B cell (primary cell): ENCODE measurements around the gene WNK4. TPM values are rescaled to one million over a fixed set of nuclear protein-coding genes. Genes with fewer than 3 reads are reported as not detected.

Experiments
- ATAC-seq: fragments of 200-7000 bp; cut with Tn5 transposase; one replicate; pipeline ENCODE4 v1.10.0; 2021; ENCODE audit warnings: low read depth, mild to moderate bottlenecking, moderate number of reproducible peaks, moderate library complexity
- CTCF ChIA-PET: fragments of 350-600 bp; sonication (Branson Sonifier 250); formaldehyde crosslinking; loops from one replicate; lab custom pipeline; 2021; ENCODE audit warnings: antibody characterized with exemption, inconsistent platforms; lab: Charles Lee
- POLR2A ChIA-PET: fragments of 350-600 bp; sonication (Branson Sonifier 250); formaldehyde crosslinking; loops from one replicate; lab custom pipeline; 2021; ENCODE audit warnings: antibody characterized with exemption; lab: Charles Lee
- DNase-seq: peaks from one replicate; pipeline ENCODE4 v3.0.0; 2013
- H2AFZ ChIP-seq: 2 replicates; pipeline ENCODE4 v1.6.1; 2012; ENCODE audit warnings: mild to moderate bottlenecking, low read depth, low read length; ENCODE audit not compliant: insufficient read depth, poor library complexity, severe bottlenecking
- H3K27ac ChIP-seq, 2 donors: 1 replicate in 1 of 2; 2 replicates in 1 of 2; pipeline ENCODE4 v1.5.1; 2012 to 2013; ENCODE audit warnings: low read length in 2 of 2, mild to moderate bottlenecking in 2 of 2, moderate library complexity in 1 of 2
- H3K27me3 ChIP-seq, 4 experiments: fragments of 200-600 bp in 1 of 4; sonication (generic) in 1 of 4; replicated peaks in 1 of 4; 1 replicate in 2 of 4; 2 replicates in 2 of 4; pipeline versions ENCODE4 v1.6.1 to v1.7.0; 2013 to 2016; ENCODE audit warnings: low read length in 3 of 4, mild to moderate bottlenecking in 2 of 4, mixed read lengths in 1 of 4, moderate library complexity in 1 of 4; ENCODE audit not compliant: insufficient read depth in 4 of 4, control insufficient read depth in 3 of 4; ENCODE audit errors: control extremely low read depth in 1 of 4
- H3K36me3 ChIP-seq, 2 experiments: replicated peaks in 1 of 2; 1 replicate in 1 of 2; 2 replicates in 1 of 2; pipeline versions ENCODE4 v1.6.1 to v1.7.1; 2013; ENCODE audit warnings: low read length in 1 of 2; ENCODE audit not compliant: insufficient read depth in 2 of 2, control insufficient read depth in 1 of 2; ENCODE audit errors: control extremely low read depth in 1 of 2, extremely low read depth in 1 of 2
- H3K4me1 ChIP-seq, 2 donors: fragments of 200-600 bp in 1 of 2; sonication (generic) in 1 of 2; 1 replicate in 1 of 2; 2 replicates in 1 of 2; pipeline versions ENCODE4 v1.5.1 to v1.6.1; 2013 to 2017; ENCODE audit warnings: low read length in 2 of 2; ENCODE audit not compliant: control insufficient read depth in 2 of 2, insufficient read depth in 2 of 2
- H3K4me2 ChIP-seq: replicated peaks from 2 replicates; pipeline ENCODE3; 2012; ENCODE audit warnings: mild to moderate bottlenecking, low read depth, low read length; ENCODE audit not compliant: poor library complexity, severe bottlenecking
- H3K4me3 ChIP-seq, 5 experiments: fragments of 200-600 bp in 1 of 5; sonication (generic) in 1 of 5; 1 replicate in 3 of 5; 2 replicates in 2 of 5; pipeline versions ENCODE4 v1.5.1 to v1.7.0; 2011 to 2016; ENCODE audit warnings: low read length in 4 of 5, mild to moderate bottlenecking in 4 of 5, low read depth in 2 of 5, control low read depth in 1 of 5, moderate library complexity in 1 of 5; ENCODE audit not compliant: insufficient read depth in 1 of 5; ENCODE audit errors: control extremely low read depth in 1 of 5, extremely low read depth in 1 of 5
- H3K79me2 ChIP-seq: fragments of 200-600 bp; sonication (generic); one replicate; pipeline ENCODE4 v1.6.0; 2016; ENCODE audit warnings: low read length; ENCODE audit not compliant: control insufficient read depth, insufficient read depth
- H3K9ac ChIP-seq: fragments of 200-600 bp; sonication (generic); 2 replicates; pipeline ENCODE4 v1.6.1; 2017; ENCODE audit warnings: mild to moderate bottlenecking, low read length, moderate library complexity
- H3K9me3 ChIP-seq, 3 donors: one replicate each; pipeline versions ENCODE4 v1.6.1 to v1.7.1; 2013; ENCODE audit warnings: low read length in 2 of 3; ENCODE audit not compliant: control insufficient read depth in 2 of 3, insufficient read depth in 1 of 3; ENCODE audit errors: control extremely low read depth in 1 of 3
- H4K20me1 ChIP-seq: 2 replicates; pipeline ENCODE4 v1.6.0; 2012; ENCODE audit warnings: mild to moderate bottlenecking, low read length; ENCODE audit not compliant: insufficient read depth, control insufficient read depth, poor library complexity, severe bottlenecking
- H3K27ac Mint-ChIP-seq: one replicate; pipeline ENCODE4 v1.8.0; 2021; ENCODE audit warnings: mixed read lengths
- H3K27me3 Mint-ChIP-seq: one replicate; pipeline ENCODE4 v1.8.0; 2021; ENCODE audit warnings: mixed read lengths
- H3K4me1 Mint-ChIP-seq: one replicate; pipeline ENCODE4 v1.8.0; 2021; ENCODE audit warnings: mixed read lengths
- H3K4me3 Mint-ChIP-seq: one replicate; pipeline ENCODE4 v1.8.0; 2021; ENCODE audit warnings: mixed read lengths
- H3K9me3 Mint-ChIP-seq: one replicate; pipeline ENCODE4 v1.8.0; 2022; ENCODE audit warnings: mixed read lengths; ENCODE audit not compliant: insufficient read depth
- EZH2 ChIP-seq: IDR thresholded peaks from 2 replicates; pipeline ENCODE4 v1.6.1; 2012; ENCODE audit warnings: borderline replicate concordance, low read depth, mild to moderate bottlenecking, moderate library complexity, low read length; ENCODE audit not compliant: insufficient read depth, poor library complexity, severe bottlenecking
- WGBS: methylation state at CpG from one replicate; pipeline ENCODE4 v1.1.5; 2013; ENCODE audit warnings: missing lambda C conversion rate; ENCODE audit not compliant: insufficient coverage; 5-methylcytosine and 5-hydroxymethylcytosine counted together
- intact Hi-C: fragments of 100-400 bp; cut with micrococcal nuclease; formaldehyde crosslinking; loops from one replicate; pipeline ENCODE4 v1.10.0; 2022
- polyA plus RNA-seq: library from polyadenylated mRNA; depleted of rRNA; stranded (reverse); fragments of >200 nt; gene quantifications from 2 replicates; pipeline ENCODE4 v1.2.3, GENCODE V29; 2012
- total RNA-seq, 2 donors: library from RNA; stranded (reverse); fragments of 120-200 nt in 1 of 2; gene quantifications; 1 replicate in 1 of 2; 2 replicates in 1 of 2; pipeline versions ENCODE4 v1.2.3 to v1.2.4, GENCODE V29; 2013 to 2022
- TF ChIP-seq, protein P1 (sequence below): fragments of 200-600 bp; IDR thresholded peaks from one replicate; pipeline ENCODE4 v1.8.0; 2022; ENCODE audit warnings: antibody characterized with exemption, mild to moderate bottlenecking

Gene WNK4
- total and polyA plus RNA-seq, 2 donors (not counting 1 experiment from before 2014, with no cell fraction given), result 0.03 to 0.44 TPM

DNA sequence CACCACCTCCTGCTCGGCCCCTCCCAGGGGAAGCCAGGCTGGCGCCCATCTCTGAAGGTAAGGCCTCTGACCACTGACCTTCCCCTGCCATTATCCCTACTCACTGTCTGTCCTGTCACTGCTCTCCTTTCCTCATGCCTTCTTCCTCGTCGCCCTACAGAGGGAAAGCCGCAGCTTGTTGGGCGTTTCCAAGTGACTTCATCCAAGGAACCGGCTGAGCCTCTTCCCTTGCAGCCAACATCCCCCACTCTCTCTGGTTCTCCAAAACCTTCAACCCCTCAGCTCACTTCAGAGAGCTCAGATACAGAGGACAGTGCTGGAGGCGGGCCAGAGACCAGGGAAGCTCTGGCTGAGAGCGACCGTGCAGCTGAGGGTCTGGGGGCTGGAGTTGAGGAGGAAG is 15.1 kb downstream of the WNK4 start:
- TF ChIP-seq, protein P1, sequence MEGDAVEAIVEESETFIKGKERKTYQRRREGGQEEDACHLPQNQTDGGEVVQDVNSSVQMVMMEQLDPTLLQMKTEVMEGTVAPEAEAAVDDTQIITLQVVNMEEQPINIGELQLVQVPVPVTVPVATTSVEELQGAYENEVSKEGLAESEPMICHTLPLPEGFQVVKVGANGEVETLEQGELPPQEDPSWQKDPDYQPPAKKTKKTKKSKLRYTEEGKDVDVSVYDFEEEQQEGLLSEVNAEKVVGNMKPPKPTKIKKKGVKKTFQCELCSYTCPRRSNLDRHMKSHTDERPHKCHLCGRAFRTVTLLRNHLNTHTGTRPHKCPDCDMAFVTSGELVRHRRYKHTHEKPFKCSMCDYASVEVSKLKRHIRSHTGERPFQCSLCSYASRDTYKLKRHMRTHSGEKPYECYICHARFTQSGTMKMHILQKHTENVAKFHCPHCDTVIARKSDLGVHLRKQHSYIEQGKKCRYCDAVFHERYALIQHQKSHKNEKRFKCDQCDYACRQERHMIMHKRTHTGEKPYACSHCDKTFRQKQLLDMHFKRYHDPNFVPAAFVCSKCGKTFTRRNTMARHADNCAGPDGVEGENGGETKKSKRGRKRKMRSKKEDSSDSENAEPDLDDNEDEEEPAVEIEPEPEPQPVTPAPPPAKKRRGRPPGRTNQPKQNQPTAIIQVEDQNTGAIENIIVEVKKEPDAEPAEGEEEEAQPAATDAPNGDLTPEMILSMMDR, result no peak
- TF ChIP-seq EZH2, result no peak
- peaks cover 5% of the 10 kb centered on the region for H3K27me3 Mint-ChIP-seq
- peaks cover 0 to 3% (median 0%) of the 10 kb centered on the region in 3 donors for H3K9me3 ChIP-seq
- 96% methylated on average over 5 of the region's 10 CpGs for WGBS
- no peak for DNase-seq
- H3K4me1 ChIP-seq, result peaks cover 14 to 21% of the 10 kb centered on the region in 2 donors
- H3K4me3 Mint-ChIP-seq, result no peak overlapping the region
- POLR2A ChIA-PET, result interaction anchor here (0.6 kb wide), 1 partner anchor 29 kb away, joined by 10 read pairs; no protein-coding TSS in a partner anchor
- no peak overlapping the region for H3K9ac ChIP-seq
- H3K27ac Mint-ChIP-seq, result no peak overlapping the region
- no peak overlapping the region for H3K27ac ChIP-seq
- ATAC-seq, result no peak
- H3K4me1 Mint-ChIP-seq, result peaks cover 27% of the 10 kb centered on the region
- H2AFZ ChIP-seq, result no peak overlapping the region
- no peaks in the 10 kb centered on the region for H3K9me3 Mint-ChIP-seq
- H3K79me2 ChIP-seq, result peaks cover 23% of the 10 kb centered on the region
- no peak overlapping the region for H3K4me3 ChIP-seq
- H4K20me1 ChIP-seq, result no peaks in the 10 kb centered on the region
- H3K36me3 ChIP-seq, result peaks cover 0 to 2% of the 10 kb centered on the region in 2 experiments
- CTCF ChIA-PET, result no interaction called here
- no peaks in the 10 kb centered on the region for H3K27me3 ChIP-seq
- intact Hi-C loops, result no loop called here
- no peak overlapping the region for H3K4me2 ChIP-seq

DNA sequence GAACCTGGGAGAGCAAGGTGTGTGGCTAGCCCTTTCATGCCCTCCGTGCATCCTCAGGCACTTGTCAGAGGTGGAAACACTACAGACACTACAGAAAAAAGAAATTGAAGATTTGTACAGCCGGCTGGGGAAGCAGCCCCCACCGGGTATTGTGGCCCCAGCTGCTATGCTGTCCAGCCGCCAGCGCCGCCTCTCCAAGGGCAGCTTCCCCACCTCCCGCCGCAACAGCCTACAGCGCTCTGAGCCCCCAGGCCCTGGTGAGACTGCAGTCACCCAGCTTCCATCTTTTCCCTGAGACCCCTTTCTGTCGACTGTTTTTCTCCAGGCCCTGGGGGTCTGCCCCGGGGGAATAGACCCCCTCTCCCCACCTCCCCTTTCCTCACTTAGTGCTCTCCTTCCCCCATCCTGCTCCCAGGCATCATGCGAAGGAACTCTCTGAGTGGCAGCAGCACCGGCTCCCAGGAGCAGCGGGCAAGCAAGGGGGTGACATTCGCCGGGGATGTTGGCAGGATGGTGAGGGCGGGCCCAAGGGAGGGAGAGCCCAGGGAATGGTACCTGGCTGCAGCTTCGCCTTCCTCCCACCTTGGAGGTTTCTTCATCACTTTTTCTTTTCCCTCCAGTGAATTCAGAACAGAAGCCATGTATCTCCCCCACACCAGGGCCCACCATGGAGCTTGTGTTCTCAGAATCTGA is 15.8 kb downstream of the WNK4 start:
- POLR2A ChIA-PET, result interaction anchor here (0.6 kb wide), 1 partner anchor 28 kb away, joined by 10 read pairs; no protein-coding TSS in a partner anchor
- CTCF ChIA-PET, result no interaction called here
- Histone ChIP-seq H3K4me1 (peaks cover 14 to 21% of the 10 kb centered on the region in 2 donors), H3K27ac (no peak overlapping the region), H3K79me2 (peaks cover 23% of the 10 kb centered on the region), H2AFZ (no peak overlapping the region), H3K4me3 (no peak overlapping the region), H3K27me3 (no peaks in the 10 kb centered on the region), H3K36me3 (peaks cover 0 to 2% of the 10 kb centered on the region in 2 experiments), H3K9me3 (peaks cover 0 to 3% (median 0%) of the 10 kb centered on the region in 3 donors), H3K4me2 (no peak overlapping the region), H3K9ac (no peak overlapping the region), H4K20me1 (no peaks in the 10 kb centered on the region)
- no peak for ATAC-seq
- Mint-ChIP-seq H3K27ac (no peak overlapping the region), H3K27me3 (peaks cover 5% of the 10 kb centered on the region), H3K4me3 (peak overlapping the region; percentile 96), H3K9me3 (no peaks in the 10 kb centered on the region), H3K4me1 (peaks cover 27% of the 10 kb centered on the region)
- no peak for DNase-seq
- TF ChIP-seq, protein P1, result no peak
- TF ChIP-seq EZH2, result no peak
- WGBS, result 96% methylated on average over 11 of the region's 18 CpGs
- intact Hi-C loops, result no loop called here
